Fibroblast of gingiva (primary cell): ENCODE measurements around the gene DIAPH2.

Source experiments
- DNase-seq: peaks from one replicate; pipeline ENCODE4 v3.0.0-alpha.2; 2011; ENCODE audit warnings: low read depth

Gene DIAPH2

DNA sequence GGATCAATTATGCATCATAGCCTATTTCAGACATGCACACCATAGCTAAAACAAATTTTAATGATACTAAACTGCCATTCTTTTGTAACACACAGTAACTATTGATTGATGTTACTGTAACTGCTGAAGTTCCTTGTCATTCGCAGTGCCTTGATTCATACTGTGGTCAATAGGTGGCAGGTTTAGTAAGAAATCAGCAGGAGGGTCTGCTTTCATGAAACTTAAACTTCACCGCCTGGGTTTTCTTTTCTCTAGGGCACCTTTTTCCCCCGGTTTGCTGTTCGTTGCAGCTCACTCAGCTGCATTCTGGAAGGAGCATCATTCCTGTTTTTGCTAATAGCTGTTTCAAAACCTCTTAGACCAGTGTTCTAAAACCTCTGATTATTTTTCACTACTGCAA is 287.2 kb downstream of the DIAPH2 start:
- no peak for DNase-seq

DNA sequence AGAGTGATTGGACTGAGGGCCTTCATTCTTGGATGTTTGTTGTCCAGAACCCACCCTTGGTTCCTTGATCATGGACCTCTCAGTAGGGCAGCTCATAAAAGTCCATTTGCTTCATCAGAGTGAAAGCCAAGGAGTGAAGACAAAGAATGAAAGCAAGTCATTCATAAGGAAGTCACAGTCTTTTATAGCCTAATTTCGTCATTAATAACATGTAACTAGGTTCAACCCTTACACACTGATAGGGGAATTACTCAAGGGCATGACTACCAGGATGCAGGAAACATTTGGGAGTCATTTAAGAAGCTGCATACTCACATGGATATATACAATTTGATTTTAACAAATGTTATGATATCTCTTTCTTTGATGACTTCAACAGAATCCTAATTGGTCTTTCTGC is 294.3 kb downstream of the DIAPH2 start:
- no peak for DNase-seq

DNA sequence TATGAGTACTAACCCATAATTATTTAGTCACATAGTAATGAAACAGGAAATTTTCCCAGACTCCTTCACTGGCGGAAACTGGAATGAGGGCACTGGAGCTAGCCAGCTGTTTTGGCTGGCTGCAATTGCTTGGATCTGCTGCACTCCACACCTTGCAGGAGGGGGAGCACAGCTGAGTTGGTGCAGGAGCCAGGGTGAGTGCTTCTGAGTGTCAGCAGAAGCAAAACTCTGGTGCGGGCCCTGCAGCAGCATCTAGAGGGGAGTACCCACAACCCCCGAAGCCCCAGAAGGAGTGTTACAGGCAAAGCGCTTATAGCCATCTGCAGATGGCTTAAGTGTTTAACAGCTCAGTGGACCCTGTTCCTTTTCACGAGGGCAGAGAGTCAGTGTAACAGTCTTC is 295.1 kb downstream of the DIAPH2 start:
- no peak for DNase-seq

DNA sequence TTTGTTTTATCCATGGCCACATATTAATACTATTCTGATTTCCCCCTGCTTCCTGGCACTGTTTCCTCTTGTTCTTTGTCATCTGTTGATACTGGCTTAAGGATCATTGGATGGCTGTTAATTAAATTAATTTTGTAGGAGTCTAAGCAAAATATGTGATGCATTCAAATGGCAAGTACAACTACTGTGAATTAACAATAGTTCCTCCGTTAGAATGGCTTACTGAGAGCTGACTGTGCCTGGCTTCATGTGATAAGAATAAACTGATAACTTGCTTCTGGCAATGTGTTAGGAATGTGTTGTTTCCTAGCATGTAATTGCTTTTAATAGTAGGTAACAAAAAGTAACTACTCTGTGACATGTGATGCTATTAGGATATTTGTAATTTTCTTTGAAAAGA is 297.5 kb downstream of the DIAPH2 start:
- no peak for DNase-seq

DNA sequence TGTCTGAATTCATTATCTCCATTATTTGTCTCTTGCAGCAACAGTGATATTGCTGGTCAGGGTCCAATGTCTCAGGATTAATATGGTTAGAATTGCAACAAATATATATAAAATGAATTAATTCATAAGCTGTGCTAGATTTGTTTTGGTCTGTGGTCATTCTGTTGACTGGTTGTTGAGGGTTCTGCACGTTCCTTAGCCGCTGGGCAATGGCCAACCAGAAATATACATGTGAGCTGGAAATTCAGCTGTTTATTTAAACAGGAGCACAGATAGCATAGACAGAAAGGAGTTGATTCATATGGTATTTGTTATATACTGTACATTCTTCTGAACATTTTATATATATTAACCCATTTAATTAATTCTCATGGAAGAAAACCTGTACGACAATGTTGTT is 299.9 kb downstream of the DIAPH2 start:
- no peak for DNase-seq

DNA sequence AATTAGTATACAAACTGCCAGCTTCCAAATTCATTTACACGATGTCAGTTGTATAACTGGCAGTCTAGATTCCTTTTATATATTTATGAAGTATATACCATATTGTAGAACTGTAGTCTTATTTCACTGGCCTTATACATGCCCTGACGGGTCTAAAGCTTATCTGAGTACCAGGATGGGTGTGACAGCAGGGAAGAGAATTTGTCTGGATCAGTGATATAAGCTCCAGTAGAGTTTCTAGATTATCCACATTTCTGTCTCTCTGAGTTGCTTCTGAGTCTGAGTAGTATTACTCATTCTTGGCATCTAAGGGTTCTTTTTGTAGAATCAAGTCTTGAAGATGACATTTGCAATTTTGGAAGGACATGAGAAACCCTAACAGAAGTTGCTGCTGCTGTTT is 300.4 kb downstream of the DIAPH2 start:
- no peak for DNase-seq

DNA sequence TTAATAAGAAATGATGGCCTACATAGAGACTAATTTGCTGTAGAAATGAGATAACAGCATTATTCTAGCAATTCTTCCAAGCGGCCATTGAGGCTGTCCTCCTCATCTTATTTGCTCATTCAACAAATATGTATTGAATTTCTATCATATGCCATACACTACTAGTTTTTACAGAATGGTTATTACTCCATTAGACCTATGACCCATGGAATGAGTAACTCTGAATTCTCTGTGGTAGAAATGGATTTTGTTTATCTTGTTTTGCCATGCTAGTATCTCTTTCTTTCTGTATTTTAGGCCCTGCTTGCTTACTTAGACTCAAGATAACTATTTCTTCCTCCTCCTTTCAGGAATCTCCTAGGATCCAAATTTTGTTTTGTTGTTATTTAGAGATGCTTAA is 302.6 kb downstream of the DIAPH2 start:
- DNase-seq: peak; percentile 21

DNA sequence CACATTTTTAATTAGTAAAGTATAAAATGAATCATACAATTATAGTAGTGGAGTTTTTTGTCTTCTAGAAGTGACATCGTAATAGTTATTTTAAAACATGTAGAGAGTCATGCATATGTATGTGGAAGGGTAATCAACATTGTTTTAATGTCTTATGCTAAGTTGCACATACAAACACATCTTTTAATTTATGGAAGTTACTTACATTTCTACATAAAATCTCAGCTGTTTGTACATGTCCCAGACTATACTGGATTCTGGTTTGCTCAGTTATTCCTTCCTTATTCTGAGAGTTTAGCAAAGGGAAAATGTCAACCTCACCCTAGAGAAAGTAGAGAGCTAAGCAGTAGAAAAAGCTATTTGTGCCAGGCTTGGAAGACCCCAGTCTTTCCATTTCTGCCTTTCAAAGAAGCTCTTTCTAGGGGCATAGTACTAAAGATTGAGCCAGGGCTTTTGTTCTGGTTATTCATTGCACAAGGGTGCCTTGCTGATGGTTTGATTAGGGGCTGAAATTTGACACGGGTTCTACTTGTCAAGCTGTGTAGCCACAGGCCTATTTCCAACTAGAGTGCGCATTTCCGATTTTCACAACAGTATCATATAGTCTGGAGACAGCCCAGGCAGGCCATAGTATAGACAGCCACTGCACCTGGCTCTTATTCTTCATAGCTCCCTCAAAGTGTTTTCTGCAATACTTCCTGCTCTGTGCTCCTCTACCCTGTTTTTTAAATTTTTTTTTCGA is 305.4 kb downstream of the DIAPH2 start:
- no peak for DNase-seq

DNA sequence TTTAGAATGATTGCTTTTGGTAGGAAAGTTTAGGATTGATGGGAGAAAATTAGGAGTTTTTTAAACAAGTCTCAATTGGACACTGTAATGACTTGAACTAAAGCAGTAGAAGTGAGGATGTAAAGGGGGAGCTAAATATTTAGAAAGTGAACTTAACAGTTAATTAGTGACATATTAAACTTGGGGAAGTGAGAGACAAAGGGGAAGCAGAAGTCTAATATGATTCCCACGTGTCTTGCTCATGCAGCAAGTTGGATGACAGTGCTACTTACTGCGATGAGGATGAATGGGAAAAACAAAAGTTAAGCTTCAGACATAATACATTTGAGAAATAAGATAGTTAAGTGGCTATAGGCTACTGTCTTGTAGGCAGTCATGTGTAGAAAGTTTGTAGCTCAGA is 309.5 kb downstream of the DIAPH2 start:
- DNase-seq: no peak

DNA sequence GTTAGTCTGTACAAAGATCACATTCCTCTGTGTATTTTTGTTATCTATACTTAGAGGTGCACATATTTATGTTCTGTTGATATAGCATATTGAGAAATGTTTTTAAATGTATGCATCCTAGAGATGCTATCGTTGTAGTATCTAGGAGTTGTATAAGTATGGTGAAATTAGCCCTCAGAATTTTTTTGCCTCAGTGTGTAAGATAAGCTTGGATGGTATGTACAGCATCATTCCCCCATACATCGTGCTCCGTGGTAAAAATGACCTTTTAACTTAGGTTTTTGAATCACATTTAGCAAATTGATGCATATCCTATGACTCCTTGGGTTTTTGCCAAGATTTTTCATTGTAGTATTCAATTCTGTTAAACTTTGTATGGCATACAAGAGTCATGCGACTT is 312.6 kb downstream of the DIAPH2 start:
- no peak for DNase-seq

DNA sequence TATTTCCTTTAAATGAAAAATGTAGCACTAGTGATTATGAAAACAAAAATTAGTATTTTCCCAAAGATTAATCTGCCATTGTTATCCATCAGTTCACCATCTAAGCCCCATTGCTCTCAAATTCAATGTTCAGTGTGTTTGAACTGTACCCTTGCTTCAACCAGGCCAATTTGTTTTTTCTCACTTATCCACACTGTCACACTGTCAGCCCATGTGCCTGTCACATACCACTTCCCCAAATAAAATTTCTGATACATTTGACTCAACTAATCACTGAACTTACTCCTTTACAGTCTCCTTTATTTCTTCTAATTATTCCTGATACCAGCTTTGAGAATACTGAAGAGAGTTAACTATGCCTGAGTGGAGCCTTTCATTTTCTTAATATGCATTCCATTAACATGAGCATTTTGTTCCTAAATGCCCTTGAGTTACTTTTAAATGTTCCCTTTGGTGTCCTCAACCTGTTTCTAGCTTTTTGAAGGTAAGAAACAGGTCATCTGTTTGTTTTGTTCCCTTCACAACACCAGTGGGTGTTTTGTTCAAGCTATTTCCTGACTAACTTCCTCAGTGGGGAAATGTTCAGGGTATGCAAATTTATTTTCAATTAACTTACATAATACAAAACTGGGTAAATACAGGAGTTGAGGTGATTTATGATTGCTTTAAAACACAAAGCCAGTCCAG is 316.2 kb downstream of the DIAPH2 start:
- DNase-seq: no peak

DNA sequence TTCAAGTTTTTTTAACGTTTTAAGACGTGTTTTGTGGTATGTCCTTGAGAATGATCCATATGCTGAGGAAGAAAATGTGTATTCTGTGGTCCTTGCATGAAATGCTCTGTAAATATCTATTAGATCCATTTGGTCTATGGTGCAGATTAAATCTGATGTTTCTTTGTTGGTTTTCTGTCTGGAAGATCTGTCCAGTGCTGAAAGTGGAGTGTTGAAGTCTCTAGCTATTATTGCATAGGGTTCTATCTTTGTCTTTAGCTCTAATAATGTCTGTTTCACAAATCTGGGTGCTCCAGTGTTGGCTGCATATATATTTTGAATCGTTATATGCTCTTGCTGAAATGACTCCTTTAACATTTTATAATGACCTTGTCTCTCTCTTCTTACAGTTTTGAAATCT is 321.5 kb downstream of the DIAPH2 start:
- no peak for DNase-seq

DNA sequence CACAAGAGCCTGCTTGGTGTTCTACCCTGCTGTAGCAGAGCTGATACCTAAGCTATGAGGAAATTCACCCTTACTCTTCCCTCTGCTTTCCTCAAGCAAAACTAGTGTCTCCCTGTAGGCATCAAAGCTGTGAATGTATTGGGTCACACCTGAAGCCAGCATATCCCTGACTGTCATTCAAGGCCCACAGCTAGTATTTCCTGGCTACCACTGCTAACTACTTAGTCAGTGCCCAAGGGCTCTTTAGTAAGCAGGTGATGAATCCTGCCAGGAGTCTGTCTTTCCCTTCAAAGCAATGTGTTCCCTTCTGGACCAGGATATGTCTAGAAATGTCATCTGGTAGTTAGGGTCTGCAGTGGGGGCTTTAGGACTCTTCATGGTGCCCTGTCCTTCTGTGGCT is 324.7 kb downstream of the DIAPH2 start:
- DNase-seq: no peak

DNA sequence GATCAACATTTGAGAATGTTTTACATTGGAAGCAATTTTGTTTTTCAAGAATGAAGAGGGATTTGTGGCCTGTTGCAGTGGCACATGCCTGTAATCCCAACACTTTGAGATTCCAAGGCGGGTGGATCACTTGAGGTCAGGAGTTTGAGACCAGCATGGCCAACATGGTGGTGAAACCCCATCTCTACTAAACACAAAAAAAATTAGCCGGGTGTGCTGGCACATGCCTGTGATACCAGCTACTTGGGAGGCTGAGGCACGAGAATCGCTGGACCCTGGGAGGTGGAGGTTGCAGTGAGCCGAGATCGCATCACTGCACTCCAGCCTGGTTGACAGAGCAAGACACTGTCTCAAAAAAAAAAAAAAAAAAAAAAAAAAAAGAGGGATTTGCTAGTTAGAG is 326.9 kb downstream of the DIAPH2 start:
- DNase-seq: no peak

DNA sequence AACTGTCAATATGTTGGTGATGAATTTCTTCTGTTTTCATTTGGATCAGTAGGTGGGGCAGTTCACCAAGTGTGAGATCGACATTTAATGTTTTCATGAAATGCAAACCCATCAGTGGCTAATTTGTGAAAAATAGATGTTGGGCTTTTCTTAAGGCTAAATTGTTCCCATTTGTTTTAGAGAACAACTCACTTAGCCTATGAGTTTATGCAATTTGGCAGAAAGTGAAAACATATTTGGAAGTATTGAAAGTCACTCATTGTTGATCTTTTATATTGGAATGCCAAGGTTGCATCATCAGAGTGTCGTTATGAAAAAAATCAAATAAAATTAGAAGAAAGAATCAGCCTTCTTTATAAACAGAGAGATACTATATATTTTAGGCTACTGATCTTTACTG is 331.5 kb downstream of the DIAPH2 start:
- peak; percentile 30 for DNase-seq

DNA sequence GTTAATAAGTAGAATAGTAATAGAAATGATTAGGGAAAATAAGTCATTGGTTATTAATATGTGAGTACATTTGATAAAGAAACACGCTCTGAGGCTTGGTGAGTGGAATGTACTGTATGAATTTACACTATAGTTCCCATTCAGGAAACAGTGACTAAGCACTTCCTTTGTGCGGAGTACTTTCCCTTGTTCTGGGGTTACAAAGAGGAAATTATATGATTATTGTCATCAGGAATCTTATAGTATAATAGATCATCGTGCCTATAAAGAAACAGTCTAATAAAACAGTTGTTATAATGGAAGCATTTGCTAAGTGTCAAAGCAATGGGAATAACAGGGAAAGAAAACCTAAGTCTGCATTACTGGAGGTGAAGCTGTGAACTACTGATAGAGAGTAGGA is 337.0 kb downstream of the DIAPH2 start:
- no peak for DNase-seq

DNA sequence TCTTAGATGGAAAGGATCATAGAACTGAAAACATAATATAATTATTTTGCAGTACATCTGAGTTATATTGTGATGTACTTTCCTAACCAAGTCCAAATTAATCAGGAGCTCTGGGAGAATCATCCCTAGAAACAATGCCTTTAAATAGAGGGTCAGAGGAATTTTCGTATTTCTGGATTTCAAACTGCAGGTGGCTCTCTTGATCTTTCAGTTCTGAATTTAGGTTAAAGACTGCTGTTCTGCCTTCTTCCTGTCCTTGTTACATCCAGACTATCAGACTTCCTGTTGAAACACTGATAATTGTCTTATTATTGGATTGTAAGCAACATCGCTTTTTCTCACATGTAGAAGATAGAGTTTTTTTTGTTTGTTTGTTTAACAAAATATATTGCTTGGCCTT is 341.8 kb downstream of the DIAPH2 start:
- DNase-seq: no peak

DNA sequence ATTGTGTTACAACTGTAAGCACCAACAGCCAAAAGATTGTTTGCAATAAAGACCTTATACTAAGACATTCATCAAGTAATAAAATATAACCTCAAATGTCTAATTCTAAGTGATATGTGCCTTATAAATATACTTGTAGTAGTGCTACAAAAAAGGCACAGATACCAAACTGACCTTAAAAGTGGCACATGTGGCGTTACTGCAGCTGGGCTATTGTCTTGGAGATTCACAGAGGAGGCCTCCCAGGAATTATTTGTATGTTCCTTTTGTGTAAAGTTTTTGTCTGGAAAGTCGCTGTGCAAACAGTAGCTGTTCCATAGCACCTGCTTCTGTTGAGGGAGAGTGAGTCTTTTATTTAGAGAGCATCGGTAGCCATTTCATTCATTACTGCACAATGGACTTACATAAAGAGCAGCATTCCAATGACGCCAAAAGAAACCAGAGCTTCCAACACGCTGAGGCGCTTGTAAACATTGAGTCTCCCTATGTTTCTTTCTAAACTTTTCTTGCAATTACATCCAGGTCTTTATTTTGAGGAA is 342.8 kb downstream of the DIAPH2 start:
- no peak for DNase-seq

DNA sequence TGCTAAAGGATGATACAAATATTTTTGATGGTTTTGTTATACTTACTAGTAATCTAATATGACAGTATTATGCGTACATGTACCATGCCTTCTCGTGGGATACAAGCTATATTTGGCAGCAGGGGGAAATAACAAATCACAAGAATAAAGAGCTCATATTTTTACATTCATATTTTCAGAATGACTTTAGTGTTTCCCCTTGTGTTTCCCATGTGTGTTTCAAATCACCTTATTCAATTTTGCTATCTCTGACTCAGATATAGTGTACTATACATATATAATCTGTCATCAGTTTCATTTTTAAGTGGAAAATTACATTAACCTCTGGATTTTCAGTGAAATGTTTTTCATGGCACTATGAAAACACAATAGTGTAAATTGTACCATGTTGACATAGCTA is 345.8 kb downstream of the DIAPH2 start:
- no peak for DNase-seq

DNA sequence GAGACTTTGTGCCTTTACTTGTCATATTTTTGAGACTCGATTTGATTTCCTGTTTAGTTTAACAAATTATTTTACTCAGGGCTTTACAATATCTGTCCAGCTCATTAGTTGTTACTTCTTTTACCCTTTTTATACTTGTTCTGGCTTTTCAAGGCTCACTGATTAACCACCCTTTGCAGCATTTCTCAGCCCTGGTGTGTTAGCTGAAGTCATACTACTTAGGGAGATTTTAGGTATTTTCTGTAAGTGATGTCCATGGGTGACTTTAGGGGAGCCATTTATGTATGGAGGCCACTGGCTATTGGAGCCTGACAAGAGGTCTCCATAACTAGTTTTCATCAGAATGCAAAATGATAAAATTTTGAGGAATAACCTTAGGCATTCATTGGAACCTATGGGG is 346.3 kb downstream of the DIAPH2 start:
- DNase-seq: no peak

DNA sequence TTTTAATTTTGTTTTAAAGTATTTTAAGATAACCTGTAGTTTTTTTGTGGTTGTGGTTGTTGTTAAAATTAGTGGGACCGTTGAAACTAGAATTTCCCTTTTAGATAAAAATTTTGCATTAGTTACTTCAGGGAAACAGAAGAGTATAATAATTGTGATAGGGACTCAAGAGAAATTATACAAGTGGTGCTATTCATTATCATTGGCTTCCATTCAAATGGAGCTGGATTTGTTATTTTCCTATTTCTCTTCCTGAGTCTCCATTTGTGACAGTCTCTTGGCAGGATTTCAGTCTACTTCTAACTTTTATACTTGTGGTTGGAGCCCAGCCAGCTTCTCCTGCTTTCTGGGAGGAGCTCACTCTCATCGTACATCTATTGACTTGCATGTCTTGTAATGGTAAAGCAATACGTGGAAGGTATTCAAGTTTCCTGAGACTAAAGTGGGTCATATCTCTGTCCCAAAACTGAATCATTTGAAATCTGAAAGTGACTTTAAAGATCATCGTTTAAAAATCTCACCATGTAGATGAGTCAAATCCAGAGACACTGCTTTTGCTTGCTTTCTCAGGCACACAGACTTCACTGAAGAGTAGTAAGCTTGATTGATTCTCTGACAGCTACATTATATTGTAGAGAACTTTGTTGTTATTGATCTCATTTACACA is 354.9 kb downstream of the DIAPH2 start:
- DNase-seq: no peak

DNA sequence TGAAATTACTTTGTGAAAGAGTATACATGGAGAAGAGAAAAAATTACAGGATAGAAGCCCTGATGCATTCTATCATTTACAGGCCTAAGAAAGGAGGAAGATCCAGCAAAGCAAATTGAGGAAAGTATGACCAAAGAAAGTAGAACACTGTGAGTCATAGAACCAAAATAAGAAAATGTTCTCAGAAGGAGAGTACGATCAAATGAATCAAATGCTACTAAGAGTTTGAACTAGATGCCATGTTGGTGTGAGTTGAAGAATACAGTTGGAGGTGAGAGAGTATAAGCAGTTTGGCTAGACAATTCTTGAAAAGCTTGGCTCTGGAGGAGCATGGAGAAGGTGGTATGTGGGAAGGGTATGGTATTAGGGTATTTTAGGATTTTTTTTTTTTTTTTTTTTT is 360.8 kb downstream of the DIAPH2 start:
- no peak for DNase-seq

DNA sequence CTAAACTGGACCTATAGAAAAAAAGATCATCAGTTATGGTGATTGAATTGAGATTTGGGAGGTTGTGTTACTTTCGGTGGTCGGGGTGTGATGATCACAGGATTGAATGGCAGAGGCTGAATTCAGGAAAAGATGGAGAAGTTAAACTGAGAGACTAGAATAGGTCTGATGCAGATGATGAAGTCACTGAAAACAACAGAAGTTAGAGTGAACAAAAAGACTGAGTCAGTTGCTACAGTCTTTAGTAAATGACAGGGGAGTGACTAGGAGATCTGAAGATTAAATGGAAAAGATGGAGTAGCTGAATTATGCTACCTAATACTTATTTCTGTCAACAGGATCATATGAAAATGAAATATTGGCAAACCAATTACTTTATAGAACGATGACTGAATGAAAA is 362.2 kb downstream of the DIAPH2 start:
- DNase-seq: no peak
